ENCODE data around the gene DCTN1.

The DCTN1 gene

GRCh38 chr2:74327199-74327598 lies 52.9 kb downstream of the DCTN1 start:
- FAIRE-seq (no peak), DNase-seq (ENCODE audit: low spot score) (no peak)

- no peak for DNase-seq (ENCODE audit: low spot score)
- no peak for FAIRE-seq
These were observed 54.3 kb downstream of the DCTN1 start for GRCh38 chr2:74325815-74326214.

GRCh38 chr2:74321737-74322136 lies 58.4 kb downstream of the DCTN1 start:
- DNase-seq (ENCODE audit: low spot score) (no peak), FAIRE-seq (no peak)

- FAIRE-seq (no peak), DNase-seq (ENCODE audit: low spot score) (no peak)
These were observed 62.4 kb downstream of the DCTN1 start for GRCh38 chr2:74317701-74318100.

- FAIRE-seq: no peak
These were observed 63.4 kb downstream of the DCTN1 start for GRCh38 chr2:74316627-74317295.

GRCh38 chr2:74314107-74314506 lies 66.0 kb downstream of the DCTN1 start:
- FAIRE-seq: no peak

More at GRCh38 chr2:74316627-74317295, 63.4 kb downstream of the DCTN1 start:
- DNase-seq (ENCODE audit: low spot score): no peak

GRCh38 chr2:74313497-74313896 lies 66.6 kb downstream of the DCTN1 start:
- DNase-seq (ENCODE audit: low spot score) (no peak), FAIRE-seq (no peak)

More at GRCh38 chr2:74314107-74314506, 66.0 kb downstream of the DCTN1 start:
- no peak for DNase-seq (ENCODE audit: low spot score)

- DNase-seq (ENCODE audit: low spot score): no peak
- no peak for FAIRE-seq
These were observed 67.2 kb downstream of the DCTN1 start for GRCh38 chr2:74312913-74313312.

Data from RCC 7860 (cell line).